SK-N-SH (cell line): ENCODE data around the gene AHDC1. TPM values are rescaled to one million over a fixed set of nuclear protein-coding genes. Genes with fewer than 3 reads are reported as not detected.

ENCODE experiments used
- CTCF ChIA-PET: fragments of 300-600, 350-600 bp; formaldehyde crosslinking; extraction: SDS; loops from one replicate; lab custom pipeline; 2021; lab: Yijun Ruan, JAX
- POLR2A ChIA-PET: fragments of 350-600 bp; sonication (Branson Sonifier 250); formaldehyde crosslinking; extraction: SDS; loops from one replicate; lab custom pipeline; 2020; ENCODE audit warnings: antibody characterized with exemption, inconsistent platforms; lab: Yijun Ruan, JAX
- DNase-seq: peaks from one replicate; pipeline ENCODE4 v3.0.0; 2012
- H2AFZ ChIP-seq: fragments of 200-600 bp; sonication (generic); 2 replicates; pipeline ENCODE4 v1.8.1; 2016; ENCODE audit warnings: antibody characterized with exemption, mild to moderate bottlenecking, low read depth
- H3F3A ChIP-seq: fragments of 200-600 bp; sonication (generic); replicated peaks from 2 replicates; pipeline ENCODE3; 2016; ENCODE audit warnings: antibody characterized with exemption, mild to moderate bottlenecking; ENCODE audit not compliant: insufficient read depth
- H3K27ac ChIP-seq, 2 experiments: fragments of 200-500 bp in 1 of 2; fragments of 200-600 bp in 1 of 2; sonication (Bioruptor generic) in 1 of 2; sonication (generic), shearing (Covaris generic) in 1 of 2; 2 replicates each; pipeline versions ENCODE4 v1.5.1 to v1.6.1; 2014 to 2016; ENCODE audit warnings: low read depth in 2 of 2, inconsistent platforms in 1 of 2, low read length in 1 of 2, mild to moderate bottlenecking in 1 of 2, mixed read lengths in 1 of 2
- H3K27me3 ChIP-seq: fragments of 200-600 bp; sonication (generic), shearing (Covaris generic); 2 replicates; pipeline ENCODE4 v1.6.1; 2016; ENCODE audit warnings: mixed run types; ENCODE audit not compliant: insufficient read depth
- H3K36me3 ChIP-seq, 2 experiments: fragments of 200-500 bp in 1 of 2; fragments of 200-600 bp in 1 of 2; sonication (Bioruptor generic) in 1 of 2; sonication (generic) in 1 of 2; replicated peaks in 1 of 2; 2 replicates each; pipeline versions ENCODE3 to v1.5.1; 2014 to 2016; ENCODE audit warnings: low read length in 1 of 2, mild to moderate bottlenecking in 1 of 2; ENCODE audit not compliant: insufficient read depth in 2 of 2, control insufficient read depth in 1 of 2
- H3K4me1 ChIP-seq, 2 experiments: fragments of 200-500 bp in 1 of 2; fragments of 200-600 bp in 1 of 2; sonication (Bioruptor generic) in 1 of 2; sonication (generic), shearing (Covaris generic) in 1 of 2; 2 replicates each; pipeline versions ENCODE4 v1.5.1 to v1.6.1; 2014 to 2016; ENCODE audit warnings: low read depth in 1 of 2, low read length in 1 of 2, mixed run types in 1 of 2; ENCODE audit not compliant: insufficient read depth in 2 of 2, control insufficient read depth in 1 of 2
- H3K4me2 ChIP-seq: fragments of 200-600 bp; sonication (generic), shearing (Covaris generic); 2 replicates; pipeline ENCODE4 v1.6.1; 2017; ENCODE audit warnings: mixed run types
- H3K4me3 ChIP-seq, 2 experiments: fragments of 200-500 bp in 1 of 2; fragments of 200-600 bp in 1 of 2; sonication (Bioruptor generic) in 1 of 2; sonication (generic), shearing (Covaris generic) in 1 of 2; 2 replicates each; pipeline versions ENCODE4 v1.5.1 to v1.8.1; 2014 to 2016; ENCODE audit warnings: low read depth in 2 of 2, inconsistent platforms in 1 of 2, low read length in 1 of 2, mild to moderate bottlenecking in 1 of 2, mixed read lengths in 1 of 2, moderate library complexity in 1 of 2
- H3K79me2 ChIP-seq: fragments of 200-600 bp; sonication (generic); 2 replicates; pipeline ENCODE4 v1.8.1; 2017; ENCODE audit warnings: mild to moderate bottlenecking; ENCODE audit not compliant: insufficient read depth
- H3K9ac ChIP-seq: fragments of 200-600 bp; sonication (generic); 2 replicates; pipeline ENCODE4 v1.6.1; 2017; ENCODE audit warnings: mixed run types
- H3K9me2 ChIP-seq: fragments of 200-600 bp; sonication (generic); 2 replicates; pipeline ENCODE4 v1.6.1; 2017; ENCODE audit warnings: mixed run types
- H3K9me3 ChIP-seq: fragments of 200-600 bp; sonication (generic); 2 replicates; pipeline ENCODE4 v1.6.1; 2017; ENCODE audit warnings: mixed run types, mild to moderate bottlenecking, moderate library complexity
- H4K20me1 ChIP-seq: fragments of 200-600 bp; sonication (generic); 2 replicates; pipeline ENCODE4 v1.6.1; 2017; ENCODE audit warnings: mild to moderate bottlenecking, mixed run types; ENCODE audit not compliant: insufficient read depth
- EP300 ChIP-seq, 2 experiments: IDR thresholded peaks; 2 replicates each; pipeline versions ENCODE4 v1.4.0 to v1.6.1; 2012; ENCODE audit warnings: borderline replicate concordance in 1 of 2, low read depth in 1 of 2, low read length in 1 of 2
- EZH2phosphoT487 ChIP-seq: fragments of 200-600 bp; sonication (generic); IDR thresholded peaks from 2 replicates; pipeline ENCODE4 v1.6.1; 2017; ENCODE audit warnings: low read depth, mixed run types, mild to moderate bottlenecking, antibody characterized with exemption, moderate library complexity, borderline replicate concordance
- FOXM1 ChIP-seq: IDR thresholded peaks from 2 replicates; pipeline ENCODE4 v1.4.0; 2012; ENCODE audit warnings: low read depth, mild to moderate bottlenecking
- IRF3 ChIP-seq: fragments of 150-350 bp; IDR thresholded peaks from 2 replicates; pipeline ENCODE4 v1.6.1; 2016; ENCODE audit warnings: mild to moderate bottlenecking, low read depth, low read length
- JUND ChIP-seq: IDR thresholded peaks from 2 replicates; pipeline ENCODE4 v1.4.0; 2012
- MXI1 ChIP-seq: IDR thresholded peaks from 2 replicates; pipeline ENCODE4 v1.6.1; 2012; ENCODE audit warnings: mild to moderate bottlenecking, low read depth, low read length, improper control_type of control experiment
- NRF1 ChIP-seq: IDR thresholded peaks from 2 replicates; pipeline ENCODE4 v1.6.1; 2012; ENCODE audit warnings: low read depth, mild to moderate bottlenecking, low read length
- SIN3A ChIP-seq: IDR thresholded peaks from 2 replicates; pipeline ENCODE4 v1.6.1; 2012; ENCODE audit warnings: low read depth, mild to moderate bottlenecking, low read length, moderate library complexity, borderline replicate concordance
- TCF12 ChIP-seq: IDR thresholded peaks from 2 replicates; pipeline ENCODE4 v1.4.0; 2012
- USF1 ChIP-seq: IDR thresholded peaks from 2 replicates; pipeline ENCODE4 v1.4.0; 2012; ENCODE audit warnings: low read depth, borderline replicate concordance
- YY1 ChIP-seq: IDR thresholded peaks from 2 replicates; pipeline ENCODE4 v1.4.0; 2012; ENCODE audit warnings: low read depth, mild to moderate bottlenecking
- WGBS: methylation state at CpG from one replicate; pipeline ENCODE4 v1.1.6; 2017; ENCODE audit warnings: low lambda C conversion rate; 5-methylcytosine and 5-hydroxymethylcytosine counted together
- polyA plus RNA-seq, 3 experiments: library from polyadenylated mRNA; depleted of rRNA; stranded (reverse); fragments of >200 nt; gene quantifications; 2 replicates each; pipeline ENCODE4 v1.2.3, GENCODE V29; 2012
- TF ChIP-seq, protein P1 (sequence below): IDR thresholded peaks from 2 replicates; pipeline ENCODE4 v1.4.0; 2012; ENCODE audit warnings: low read depth

AHDC1 gene
- polyA plus RNA-seq, 1 of the 3 experiments (the other 2 are of a cell fraction): 8.5 TPM

DNA sequence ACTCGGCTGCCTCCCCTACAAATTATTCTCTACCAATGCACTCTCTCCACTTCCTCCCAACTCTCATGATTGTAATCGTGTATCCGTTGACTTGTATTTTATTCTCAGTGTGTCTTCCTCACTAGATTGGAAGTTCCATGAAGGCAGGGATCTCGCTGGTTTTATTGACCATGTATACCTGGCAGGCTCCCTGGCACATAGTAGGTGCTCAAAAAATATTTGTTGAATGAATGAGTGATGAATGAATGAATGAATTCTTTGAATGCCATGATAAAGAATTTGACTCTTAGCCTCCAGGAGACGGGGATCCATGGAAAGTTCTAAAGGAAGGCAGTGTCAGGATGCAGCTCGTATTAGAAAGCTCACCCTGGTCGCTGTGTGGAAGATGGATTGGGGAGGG is 85.1 kb downstream of the AHDC1 start:
- TF ChIP-seq SIN3A (no peak), NRF1 (no peak), EZH2phosphoT487 (no peak), EP300 (IDR thresholded peaks at IDR 0.05; ENCODE audit: borderline replicate concordance in 1 of 2, low read depth in 1 of 2, low read length in 1 of 2) (no peak)
- POLR2A ChIA-PET: interaction anchor here (1.0 to 2.8 kb wide), 2 partner anchors 29 to 38 kb away, joined by 5 to 11 read pairs; partner anchors contain the start of gene WASF2
- CTCF ChIA-PET: interaction anchor here (1.5 to 2.7 kb wide), 6 partner anchors 38 to 90 kb away, joined by 3 to 10 read pairs (median 6); partner anchors contain the start of gene AHDC1

GRCh38 chr1:27517907-27518718 is 85.8 kb downstream of the AHDC1 start:
- DNase-seq: no peak
- 91% methylated on average over 20 of the region's 21 CpGs for WGBS
- Histone ChIP-seq H3K9me3 (no peaks in the 10 kb centered on the region), H3K27ac (peak overlapping the region in 1 of 2 experiments; percentile 92; a peak in 2 of 4 replicates), H3K79me2 (no peaks in the 10 kb centered on the region), H3K4me1 (peaks cover 0 to 60% of the 10 kb centered on the region in 2 experiments; a peak in 1 of 4 replicates), H3K36me3 (no peaks in the 10 kb centered on the region), H2AFZ (no peak overlapping the region), H3K4me3 (no peak overlapping the region), H3K4me2 (no peak overlapping the region), H3K27me3 (no peaks in the 10 kb centered on the region), H3K9me2 (no peaks in the 10 kb centered on the region), H4K20me1 (no peaks in the 10 kb centered on the region), H3F3A (no peaks in the 10 kb centered on the region), H3K9ac (no peak overlapping the region)
- POLR2A ChIA-PET: interaction anchor here (0.7 to 2.8 kb wide), 3 partner anchors 28 to 39 kb away, joined by 3 to 11 read pairs (median 5); partner anchors contain the start of gene WASF2
- no peak for TF ChIP-seq FOXM1
- no peak for TF ChIP-seq YY1
- CTCF ChIA-PET: interaction anchor here (1.5 to 2.0 kb wide), 3 partner anchors 38 to 91 kb away, joined by 3 to 7 read pairs (median 3); no protein-coding TSS in a partner anchor

More for the DNA sequence above, 85.1 kb downstream of the AHDC1 start:
- Histone ChIP-seq H3K9me2 (no peaks in the 10 kb centered on the region), H3K27me3 (no peaks in the 10 kb centered on the region), H2AFZ (no peak overlapping the region), H3K79me2 (no peaks in the 10 kb centered on the region), H3K27ac (peak overlapping the region in 1 of 2 experiments; percentile 92; a peak in 2 of 4 replicates), H3K4me3 (no peak overlapping the region; a peak in 1 of 4 replicates), H4K20me1 (no peaks in the 10 kb centered on the region), H3K9me3 (no peaks in the 10 kb centered on the region), H3K9ac (no peak overlapping the region), H3F3A (no peaks in the 10 kb centered on the region), H3K36me3 (no peaks in the 10 kb centered on the region), H3K4me2 (no peak overlapping the region), H3K4me1 (peaks cover 0 to 67% of the 10 kb centered on the region in 2 experiments; a peak in 1 of 4 replicates)
- no peak for DNase-seq
- WGBS: 88% methylated on average over 7 of the region's 7 CpGs

GRCh38 chr1:27517301-27517700 is 86.6 kb downstream of the AHDC1 start:
- Histone ChIP-seq H3K27me3 (no peaks in the 10 kb centered on the region), H3K79me2 (no peaks in the 10 kb centered on the region), H3K4me3 (no peak overlapping the region), H3F3A (no peaks in the 10 kb centered on the region), H3K4me2 (no peak overlapping the region), H3K9me2 (no peaks in the 10 kb centered on the region), H4K20me1 (no peaks in the 10 kb centered on the region), H3K9ac (no peak overlapping the region), H3K4me1 (peaks cover 0 to 51% of the 10 kb centered on the region in 2 experiments; a peak in 1 of 4 replicates), H3K36me3 (no peaks in the 10 kb centered on the region), H3K27ac (no peak overlapping the region), H2AFZ (no peak overlapping the region), H3K9me3 (no peaks in the 10 kb centered on the region)
- 95% methylated on average over 2 of the region's 2 CpGs for WGBS
- ChIA-PET POLR2A (interaction anchor here (0.7 kb wide), 1 partner anchor 27 kb away, joined by 3 read pairs; the partner anchor contains the start of gene WASF2), CTCF (interaction anchor here (1.5 kb wide), 2 partner anchors 74 to 89 kb away, joined by 3 read pairs; no protein-coding TSS in a partner anchor)
- DNase-seq: no peak
- TF ChIP-seq EP300 (IDR thresholded peaks at IDR 0.05; ENCODE audit: borderline replicate concordance in 1 of 2, low read depth in 1 of 2, low read length in 1 of 2) (no peak), YY1 (no peak), IRF3 (no peak), EZH2phosphoT487 (no peak), TCF12 (no peak), USF1 (no peak), MXI1 (no peak), JUND (no peak)
- TF ChIP-seq, protein P1, sequence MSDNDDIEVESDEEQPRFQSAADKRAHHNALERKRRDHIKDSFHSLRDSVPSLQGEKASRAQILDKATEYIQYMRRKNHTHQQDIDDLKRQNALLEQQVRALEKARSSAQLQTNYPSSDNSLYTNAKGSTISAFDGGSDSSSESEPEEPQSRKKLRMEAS: no peak
